Lung (tissue), 12 donors: ENCODE results near the gene KRTAP1-4. TPM values are rescaled to one million over a fixed set of nuclear protein-coding genes. Genes with fewer than 3 reads are reported as not detected.

Source experiments
- ATAC-seq: fragments of 200-7000 bp; cut with Tn5 transposase; one replicate; pipeline ENCODE4 v1.9.1; 2020; ENCODE audit warnings: moderate number of reproducible peaks; ENCODE audit not compliant: insufficient read depth, low FRiP score
- DNase-seq, 3 donors: peaks; one replicate each; pipeline ENCODE4 v3.0.0-alpha.2; 2013 to 2017
- H3K27ac ChIP-seq, 2 donors: one replicate each; pipeline ENCODE4 v1.5.1; 2013; ENCODE audit warnings: mild to moderate bottlenecking in 2 of 2, moderate library complexity in 2 of 2, control low read depth in 1 of 2, inconsistent platforms in 1 of 2, low read depth in 1 of 2, low read length in 1 of 2
- H3K27me3 ChIP-seq, 3 donors: one replicate each; pipeline ENCODE4 v1.5.1; 2013; ENCODE audit warnings: low read length in 2 of 3; ENCODE audit not compliant: control insufficient read depth in 3 of 3, insufficient read depth in 3 of 3
- H3K36me3 ChIP-seq, 4 donors: one replicate each; pipeline ENCODE4 v1.5.1; 2013; ENCODE audit warnings: low read length in 4 of 4, mild to moderate bottlenecking in 1 of 4, moderate library complexity in 1 of 4; ENCODE audit not compliant: control insufficient read depth in 4 of 4, insufficient read depth in 4 of 4
- H3K4me1 ChIP-seq, 5 donors: one replicate each; pipeline ENCODE4 v1.5.1; 2013; ENCODE audit warnings: low read length in 5 of 5, mild to moderate bottlenecking in 2 of 5, moderate library complexity in 1 of 5; ENCODE audit not compliant: control insufficient read depth in 5 of 5, insufficient read depth in 5 of 5
- H3K4me3 ChIP-seq: one replicate; pipeline ENCODE4 v1.5.1; 2013; ENCODE audit warnings: mild to moderate bottlenecking, control low read depth, moderate library complexity
- H3K9ac ChIP-seq, 2 donors: one replicate each; pipeline ENCODE4 v1.5.1; 2013; ENCODE audit warnings: low read length in 2 of 2, control low read depth in 1 of 2; ENCODE audit not compliant: insufficient read depth in 1 of 2
- H3K9me3 ChIP-seq, 4 donors: one replicate each; pipeline ENCODE4 v1.5.1; 2013; ENCODE audit warnings: low read length in 3 of 4, mild to moderate bottlenecking in 1 of 4, moderate library complexity in 1 of 4; ENCODE audit not compliant: control insufficient read depth in 4 of 4, insufficient read depth in 3 of 4
- CTCF ChIP-seq: IDR thresholded peaks from 2 replicates; pipeline ENCODE4 v1.5.1; 2012; ENCODE audit warnings: mild to moderate bottlenecking; ENCODE audit errors: control extremely low read depth, extremely low read depth
- WGBS, 2 donors: extraction: QIAGEN DNeasy Blood & Tissue Kit; methylation state at CpG; one replicate each; pipeline ENCODE4 v1.1.7; 2013; 5-methylcytosine and 5-hydroxymethylcytosine counted together
- polyA plus RNA-seq, 2 donors: library from polyadenylated mRNA; stranded (reverse); fragments of 200-250 nt; gene quantifications; one replicate each; pipeline ENCODE4 v1.2.1, GENCODE V29; 2013
- total RNA-seq, 2 donors: library from RNA; depleted of rRNA in 1 of 2; stranded (reverse); fragments of >200 nt in 1 of 2; gene quantifications; one replicate each; pipeline ENCODE4 v1.2.1, GENCODE V29; 2014 to 2021
- donor health status: control.
- donor health status: control.
- donor health status: Bipolar disorder and iron deficiency.
- donor health status: healthy.
- donor health status: DM: yes; HTN: yes; CAD: no.

Gene KRTAP1-4
- total and polyA plus RNA-seq, 4 donors: not detected

- Histone ChIP-seq H3K4me3 (no peak overlapping the region), H3K9ac (no peak overlapping the region), H3K4me1 (peaks cover 0 to 5% (median 0%) of the 10 kb centered on the region in 5 donors), H3K9me3 (no peaks in the 10 kb centered on the region), H3K36me3 (no peaks in the 10 kb centered on the region), H3K27me3 (no peaks in the 10 kb centered on the region), H3K27ac (no peak overlapping the region)
- ATAC-seq: no peak
- 38 to 66% methylated on average over 1 of the region's 1 CpG for WGBS, 2 donors
- TF ChIP-seq CTCF: no peak
- DNase-seq: no peak
Measured at GRCh38 chr17:41013606-41014005, 16.4 kb downstream of the KRTAP1-4 start.

GRCh38 chr17:41013181-41013580 is 16.8 kb downstream of the KRTAP1-4 start:
- ATAC-seq: no peak
- no peak for TF ChIP-seq CTCF
- H3K27me3 ChIP-seq: no peaks in the 10 kb centered on the region
- no peaks in the 10 kb centered on the region for H3K9me3 ChIP-seq
- no peak overlapping the region for H3K4me3 ChIP-seq
- no peak overlapping the region for H3K9ac ChIP-seq
- no peak overlapping the region for H3K27ac ChIP-seq
- DNase-seq: no peak
- WGBS, 2 donors: 80 to 84% methylated on average over 3 of the region's 3 CpGs
- H3K36me3 ChIP-seq: no peaks in the 10 kb centered on the region
- peaks cover 0 to 5% (median 0%) of the 10 kb centered on the region in 5 donors for H3K4me1 ChIP-seq

- Histone ChIP-seq H3K9me3 (no peaks in the 10 kb centered on the region), H3K36me3 (no peaks in the 10 kb centered on the region), H3K27ac (no peak overlapping the region), H3K27me3 (no peaks in the 10 kb centered on the region), H3K4me3 (no peak overlapping the region), H3K9ac (no peak overlapping the region), H3K4me1 (peaks cover 0 to 5% (median 0%) of the 10 kb centered on the region in 5 donors)
- WGBS, 2 donors: 65 to 71% methylated on average over 6 of the region's 6 CpGs
- no peak for TF ChIP-seq CTCF
- ATAC-seq: no peak
- DNase-seq: no peak
Measured at GRCh38 chr17:41012326-41013120, 17.5 kb downstream of the KRTAP1-4 start.
